GM12878 (cell line): ENCODE measurements around the gene NOC4L. TPM values are rescaled to one million over a fixed set of nuclear protein-coding genes. Genes with fewer than 3 reads are reported as not detected.

Source experiments
- ATAC-seq: fragments of 200-7000 bp; cut with Tn5 transposase; 3 replicates; pipeline ENCODE4 v1.9.1; 2020; ENCODE audit warnings: mild to moderate bottlenecking, moderate library complexity
- BruUV-seq: library from RNA; stranded (reverse); fragments of 400-500 nt; replicated peaks from 2 replicates; lab custom pipeline; 2021; lab: Mats Ljungman, UMichigan
- CTCF ChIA-PET: fragments of 300-600 bp; sonication (Branson Sonifier 250); formaldehyde crosslinking; extraction: SDS; loops from one replicate; lab custom pipeline; 2021; ENCODE audit warnings: inconsistent platforms; lab: Yijun Ruan, JAX
- POLR2A ChIA-PET: fragments of 350-600 bp; formaldehyde crosslinking; extraction: SDS; loops from one replicate; lab custom pipeline; 2021; ENCODE audit warnings: inconsistent platforms; lab: Charles Lee
- RAD21 ChIA-PET: fragments of 300-600 bp; sonication (Branson Sonifier 250); formaldehyde crosslinking; loops from one replicate; lab custom pipeline; 2023; ENCODE audit warnings: antibody characterized with exemption; ENCODE audit not compliant: unreplicated experiment; lab: Charles Lee
- SMC1A ChIA-PET: fragments of 300-600 bp; sonication (Branson Sonifier 250); formaldehyde crosslinking; loops from one replicate; lab custom pipeline; 2023; ENCODE audit not compliant: unreplicated experiment, uncharacterized antibody; lab: Charles Lee
- DNase-seq: peaks from one replicate; pipeline ENCODE4 v3.0.0-alpha.2; 2011; ENCODE audit warnings: low read depth, low spot score
- FAIRE-seq: peaks from 3 replicates; lab custom pipeline; 2011; peaks lifted over from hg19 to GRCh38; lab: Jason Lieb, UNC
- H2AFZ ChIP-seq: 2 replicates; pipeline ENCODE4 v1.6.0; 2011; ENCODE audit warnings: low read depth, low read length, control low read depth; ENCODE audit not compliant: control insufficient read depth
- H3K27ac ChIP-seq: 2 replicates; pipeline ENCODE4 v1.5.1; 2011; ENCODE audit warnings: control low read depth; ENCODE audit not compliant: control insufficient read depth, insufficient read depth
- H3K27me3 ChIP-seq, 2 experiments: replicated peaks in 1 of 2; 2 replicates each; pipeline versions ENCODE4 v1.6.0 to v1.6.1; 2011; ENCODE audit warnings: low read length in 1 of 2; ENCODE audit not compliant: control insufficient read depth in 2 of 2, insufficient read depth in 2 of 2
- H3K36me3 ChIP-seq, 2 experiments: 2 replicates each; pipeline ENCODE4 v1.5.1; 2011; ENCODE audit warnings: low read length in 1 of 2; ENCODE audit not compliant: control insufficient read depth in 2 of 2, insufficient read depth in 2 of 2
- H3K4me1 ChIP-seq: 2 replicates; pipeline ENCODE4 v1.6.1; 2011; ENCODE audit warnings: mild to moderate bottlenecking, low read length, moderate library complexity, mixed read lengths; ENCODE audit not compliant: control insufficient read depth, insufficient read depth
- H3K4me2 ChIP-seq: 2 replicates; pipeline ENCODE4 v1.6.0; 2011; ENCODE audit warnings: control low read depth; ENCODE audit not compliant: control insufficient read depth, insufficient read depth
- H3K4me3 ChIP-seq: fragments of 200-600 bp; sonication (generic); 2 replicates; pipeline ENCODE4 v1.5.1; 2016
- H3K79me2 ChIP-seq: 2 replicates; pipeline ENCODE4 v1.6.0; 2011; ENCODE audit warnings: low read length; ENCODE audit not compliant: control insufficient read depth, insufficient read depth
- H3K9ac ChIP-seq: 2 replicates; pipeline ENCODE4 v1.8.0; 2011; ENCODE audit warnings: low read length, control low read depth, mixed read lengths; ENCODE audit not compliant: control insufficient read depth, insufficient read depth
- H3K9me3 ChIP-seq: replicated peaks from 3 replicates; pipeline ENCODE4 v1.5.1; 2011; ENCODE audit warnings: mild to moderate bottlenecking, low read length; ENCODE audit not compliant: control insufficient read depth, insufficient read depth
- H4K20me1 ChIP-seq: 2 replicates; pipeline ENCODE4 v1.6.0; 2011; ENCODE audit not compliant: control insufficient read depth, insufficient read depth
- BACH1 ChIP-seq: fragments of 450-650 bp; IDR thresholded peaks from 2 replicates; pipeline ENCODE4 v1.6.1; 2017; ENCODE audit warnings: mild to moderate bottlenecking, borderline replicate concordance
- BMI1 ChIP-seq: fragments of 450-650 bp; IDR thresholded peaks from 2 replicates; pipeline ENCODE4 v1.6.1; 2016; ENCODE audit warnings: mild to moderate bottlenecking, moderate library complexity, borderline replicate concordance
- ESRRA ChIP-seq: IDR thresholded peaks from 2 replicates; pipeline ENCODE4 v1.6.1; 2012; ENCODE audit warnings: mild to moderate bottlenecking, low read length, improper control_type of control experiment
- GATAD2B ChIP-seq: fragments of 450-650 bp; conservative IDR thresholded peaks from 2 replicates; pipeline ENCODE4 v1.6.1; 2017; ENCODE audit warnings: low read depth, mild to moderate bottlenecking, moderate library complexity
- HDGF ChIP-seq: fragments of 450-650 bp; IDR thresholded peaks from 2 replicates; pipeline ENCODE4 v1.6.1; 2016; ENCODE audit warnings: antibody characterized with exemption
- KAT2A ChIP-seq: conservative IDR thresholded peaks from 2 replicates; pipeline ENCODE4 v1.6.1; 2011; ENCODE audit warnings: low read depth, low read length; ENCODE audit not compliant: control insufficient read depth
- MEF2A ChIP-seq: IDR thresholded peaks from 2 replicates; pipeline ENCODE4 v1.6.1; 2011; ENCODE audit warnings: low read depth, mild to moderate bottlenecking, low read length, moderate library complexity; ENCODE audit not compliant: insufficient read depth
- NR2C2 ChIP-seq: IDR thresholded peaks from 2 replicates; pipeline ENCODE4 v1.6.1; 2011; ENCODE audit warnings: borderline replicate concordance, low read depth; ENCODE audit not compliant: control insufficient read depth, insufficient read length
- SREBF1 ChIP-seq: IDR thresholded peaks from 2 replicates; pipeline ENCODE4 v1.6.1; 2012; ENCODE audit warnings: mild to moderate bottlenecking, low read length
- SRF ChIP-seq, 2 experiments: IDR thresholded peaks; 2 replicates each; pipeline ENCODE4 v1.6.1; 2011; ENCODE audit warnings: low read depth in 2 of 2, low read length in 2 of 2, mild to moderate bottlenecking in 1 of 2, moderate library complexity in 1 of 2
- TCF12 ChIP-seq: IDR thresholded peaks from 2 replicates; pipeline ENCODE4 v1.6.1; 2011; ENCODE audit warnings: low read depth, mild to moderate bottlenecking, low read length
- WGBS: methylation state at CpG from one replicate; pipeline ENCODE4 v1.1.6; 2016; ENCODE audit warnings: low lambda C conversion rate; ENCODE audit not compliant: insufficient replicate concordance, insufficient coverage; ENCODE audit errors: missing lambda C conversion rate; 5-methylcytosine and 5-hydroxymethylcytosine counted together
- in situ Hi-C: fragments of 300-500 bp; cut with MboI; formaldehyde crosslinking; loops from 9 replicates; pipeline ENCODE4 v1.14.3; 2018; ENCODE audit warnings: mixed read lengths
- intact Hi-C: fragments of 100-400 bp; cut with micrococcal nuclease; formaldehyde crosslinking; loops from one replicate; pipeline ENCODE4 v1.14.2; 2022; ENCODE audit not compliant: unreplicated experiment
- polyA plus RNA-seq, 11 experiments: library from polyadenylated mRNA; depleted of rRNA in 4 of 11; unstranded in 6 of 11; stranded (reverse) in 5 of 11; fragments of >200 nt; fragmentation: Nextera tagmentation in 4 of 11; fragmentation: Illumina TruSeq in 1 of 11; extraction: Ambion mirVana in 4 of 11; extraction: Trizol in 1 of 11; gene quantifications; 1 replicate in 1 of 11; 2 replicates in 10 of 11; pipeline versions ENCODE4 v1.2.1 to v1.2.3, GENCODE V29; 2011 to 2016; ENCODE audit warnings: inconsistent platforms in 2 of 11, missing spikeins in 2 of 11, low read depth in 1 of 11
- total RNA-seq, 4 experiments: library from RNA; depleted of rRNA in 3 of 4; stranded (reverse); fragments of >200 nt in 3 of 4; fragmentation: Illumina TruSeq in 1 of 4; extraction: Trizol in 1 of 4; gene quantifications; 2 replicates each; pipeline versions ENCODE4 v1.2.1 to v1.2.3, GENCODE V29; 2013 to 2021
- TF ChIP-seq, protein P1 (sequence below): fragments of 150-350 bp; IDR thresholded peaks from 2 replicates; pipeline ENCODE4 v1.6.1; 2016; ENCODE audit warnings: low read depth, low read length
- TF ChIP-seq, protein P2 (sequence below): IDR thresholded peaks from 2 replicates; pipeline ENCODE4 v1.6.1; 2011; ENCODE audit warnings: low read depth, mild to moderate bottlenecking, low read length, moderate library complexity, borderline replicate concordance; ENCODE audit errors: extremely low read depth

NOC4L gene
- total and polyA plus RNA-seq, 10 of the 15 experiments (the other 5 are each of a cell fraction or from before 2014, with no cell fraction given): 0.72 to 68.2 (median 15.2) TPM

DNA sequence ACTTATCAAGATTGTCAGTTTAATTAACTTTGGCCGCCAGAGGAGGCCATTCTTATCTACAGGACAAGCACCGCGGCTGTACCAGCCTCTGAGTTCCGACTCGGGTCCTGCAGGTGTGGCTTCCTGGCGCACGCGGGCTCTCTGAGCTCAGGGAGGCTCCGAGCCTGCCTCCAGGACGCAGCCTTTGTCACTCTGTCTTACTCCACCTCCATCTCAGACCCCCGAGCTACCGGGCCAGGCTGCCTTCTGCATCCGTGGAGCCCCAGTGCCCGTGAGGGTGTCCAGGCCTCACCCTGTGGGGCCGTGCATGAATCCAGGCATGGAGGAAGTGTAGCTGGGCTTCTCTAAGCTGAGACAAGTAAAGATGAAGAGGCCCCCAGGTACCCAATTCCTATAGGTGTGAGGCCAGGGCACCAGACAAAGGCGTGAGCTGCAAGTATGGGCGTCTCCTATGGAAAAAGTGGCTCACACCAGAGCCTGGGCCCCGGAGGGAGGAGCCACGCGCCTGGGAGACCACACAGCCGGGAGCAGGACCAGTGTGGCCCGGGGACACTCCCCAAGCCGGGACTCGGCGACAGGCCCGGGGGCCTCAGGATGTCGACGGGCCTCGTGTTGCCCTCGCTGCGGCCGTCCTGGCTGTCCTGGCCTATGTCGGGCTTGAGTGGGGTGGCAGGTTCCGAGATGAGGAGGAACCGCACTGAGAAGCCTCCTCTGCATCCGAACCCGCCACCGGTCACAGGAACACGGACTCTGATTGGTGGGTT lies 42.8 kb downstream of the NOC4L start (continued):
- no peak for TF ChIP-seq BACH1
- TF ChIP-seq GATAD2B: no peak
- no peak for TF ChIP-seq TCF12
- no peak for TF ChIP-seq NR2C2

DNA sequence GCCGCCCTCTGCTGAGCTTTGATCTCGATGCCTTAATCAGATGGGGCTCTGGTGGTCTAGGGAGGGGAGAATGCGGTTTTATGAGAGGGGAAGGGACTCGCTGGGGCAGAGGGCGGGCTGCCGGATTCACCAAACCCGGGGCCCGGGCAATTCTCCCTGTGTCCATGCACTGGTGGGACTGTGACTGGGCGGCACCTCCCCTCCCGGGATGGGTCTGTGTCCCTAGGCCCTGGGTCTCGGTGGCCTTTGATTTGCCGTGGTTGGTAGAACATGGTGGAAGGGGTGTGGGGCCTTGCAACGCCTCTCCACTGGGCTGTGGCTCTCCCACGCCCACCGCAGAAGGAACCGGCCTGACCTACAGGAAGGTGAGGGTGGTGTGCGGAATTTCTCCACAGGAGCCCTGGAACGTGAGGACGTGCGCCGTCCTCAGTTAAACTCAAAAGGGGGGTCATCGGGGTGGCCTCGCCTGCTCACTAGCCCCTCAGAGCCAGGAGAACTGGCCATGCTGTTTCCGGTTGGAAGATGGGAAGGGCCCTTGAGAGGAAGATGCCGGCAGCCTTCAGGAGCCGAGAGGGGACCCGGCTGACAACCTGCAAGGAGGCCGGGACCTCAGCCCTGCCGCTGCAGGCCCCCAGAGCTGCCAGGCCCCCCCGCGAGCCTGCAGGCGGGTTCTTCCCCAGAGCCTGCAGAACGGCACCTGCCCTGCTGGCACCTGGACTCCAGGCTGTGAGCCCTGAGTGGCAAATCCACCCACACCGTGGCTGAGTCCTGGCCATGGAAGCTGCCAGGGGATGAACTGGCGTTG lies 43.6 kb downstream of the NOC4L start:
- Histone ChIP-seq H3K27me3 (peaks cover 0 to 2% of the 10 kb centered on the region in 2 experiments; a peak in 2 of 4 replicates), H2AFZ (no peak overlapping the region), H4K20me1 (no peaks in the 10 kb centered on the region), H3K27ac (no peak overlapping the region), H3K9me3 (no peaks in the 10 kb centered on the region; the same call in 2 of the 3 replicates), H3K4me2 (no peak overlapping the region), H3K4me1 (no peaks in the 10 kb centered on the region), H3K4me3 (no peak overlapping the region), H3K79me2 (no peaks in the 10 kb centered on the region), H3K9ac (no peak overlapping the region), H3K36me3 (no peaks in the 10 kb centered on the region)
- ATAC-seq (no peak), FAIRE-seq (no peak), DNase-seq (no peak)
- in situ Hi-C loops: no loop called here
- WGBS: 78% methylated on average over 26 of the region's 35 CpGs
- POLR2A ChIA-PET: no interaction called here
- RAD21 ChIA-PET: no interaction called here
- no TSS peak for BruUV-seq
- intact Hi-C loops: no loop called here
- CTCF ChIA-PET: no interaction called here
- SMC1A ChIA-PET: no interaction called here
- no peak for TF ChIP-seq HDGF
- TF ChIP-seq KAT2A: no peak
- no peak for TF ChIP-seq SRF (IDR thresholded peaks at IDR 0.05; ENCODE audit: low read depth in 2 of 2, low read length in 2 of 2)
- TF ChIP-seq SREBF1: no peak
- TF ChIP-seq, protein P1, sequence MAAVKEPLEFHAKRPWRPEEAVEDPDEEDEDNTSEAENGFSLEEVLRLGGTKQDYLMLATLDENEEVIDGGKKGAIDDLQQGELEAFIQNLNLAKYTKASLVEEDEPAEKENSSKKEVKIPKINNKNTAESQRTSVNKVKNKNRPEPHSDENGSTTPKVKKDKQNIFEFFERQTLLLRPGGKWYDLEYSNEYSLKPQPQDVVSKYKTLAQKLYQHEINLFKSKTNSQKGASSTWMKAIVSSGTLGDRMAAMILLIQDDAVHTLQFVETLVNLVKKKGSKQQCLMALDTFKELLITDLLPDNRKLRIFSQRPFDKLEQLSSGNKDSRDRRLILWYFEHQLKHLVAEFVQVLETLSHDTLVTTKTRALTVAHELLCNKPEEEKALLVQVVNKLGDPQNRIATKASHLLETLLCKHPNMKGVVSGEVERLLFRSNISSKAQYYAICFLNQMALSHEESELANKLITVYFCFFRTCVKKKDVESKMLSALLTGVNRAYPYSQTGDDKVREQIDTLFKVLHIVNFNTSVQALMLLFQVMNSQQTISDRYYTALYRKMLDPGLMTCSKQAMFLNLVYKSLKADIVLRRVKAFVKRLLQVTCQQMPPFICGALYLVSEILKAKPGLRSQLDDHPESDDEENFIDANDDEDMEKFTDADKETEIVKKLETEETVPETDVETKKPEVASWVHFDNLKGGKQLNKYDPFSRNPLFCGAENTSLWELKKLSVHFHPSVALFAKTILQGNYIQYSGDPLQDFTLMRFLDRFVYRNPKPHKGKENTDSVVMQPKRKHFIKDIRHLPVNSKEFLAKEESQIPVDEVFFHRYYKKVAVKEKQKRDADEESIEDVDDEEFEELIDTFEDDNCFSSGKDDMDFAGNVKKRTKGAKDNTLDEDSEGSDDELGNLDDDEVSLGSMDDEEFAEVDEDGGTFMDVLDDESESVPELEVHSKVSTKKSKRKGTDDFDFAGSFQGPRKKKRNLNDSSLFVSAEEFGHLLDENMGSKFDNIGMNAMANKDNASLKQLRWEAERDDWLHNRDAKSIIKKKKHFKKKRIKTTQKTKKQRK: no peak
- no peak for TF ChIP-seq BMI1
- no peak for TF ChIP-seq ESRRA
- no peak for TF ChIP-seq MEF2A
- TF ChIP-seq, protein P2, sequence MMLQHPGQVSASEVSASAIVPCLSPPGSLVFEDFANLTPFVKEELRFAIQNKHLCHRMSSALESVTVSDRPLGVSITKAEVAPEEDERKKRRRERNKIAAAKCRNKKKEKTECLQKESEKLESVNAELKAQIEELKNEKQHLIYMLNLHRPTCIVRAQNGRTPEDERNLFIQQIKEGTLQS: no peak
- TF ChIP-seq, all 136 proteins: peak for 0
